Measurements from ENCODE around the gene DCDC2.
"Not testable (repeated sequence)": the region's sequence is repeated elsewhere in the genome, so short reads cannot be mapped to it uniquely, and the experiment has no call there.

DCDC2 gene

DNA sequence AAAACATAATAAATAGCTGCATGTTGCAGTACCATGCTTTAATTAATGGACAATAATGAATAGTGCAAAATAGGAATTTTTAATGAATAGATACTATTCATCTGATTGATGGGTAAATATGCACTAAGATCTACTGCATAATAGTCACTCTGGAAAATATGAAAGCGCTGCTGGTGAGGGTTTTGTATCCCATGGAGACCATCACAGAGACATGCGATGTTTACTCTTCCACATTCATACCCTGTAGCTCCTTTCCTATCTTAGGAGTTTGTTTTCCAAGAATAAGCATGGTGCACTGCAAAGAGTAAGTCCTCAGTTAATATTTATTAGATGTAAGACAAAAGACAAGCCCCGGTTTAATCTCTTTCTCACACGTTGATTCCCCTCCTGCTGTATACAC lies 150.4 kb downstream of the DCDC2 start:
- DNase-seq = no peak

GRCh38 chr6:24205020-24205492 lies 152.8 kb downstream of the DCDC2 start:
- no peak for DNase-seq

GRCh38 chr6:24204113-24204512 lies 153.7 kb downstream of the DCDC2 start:
- not testable (repeated sequence) for DNase-seq

DNA sequence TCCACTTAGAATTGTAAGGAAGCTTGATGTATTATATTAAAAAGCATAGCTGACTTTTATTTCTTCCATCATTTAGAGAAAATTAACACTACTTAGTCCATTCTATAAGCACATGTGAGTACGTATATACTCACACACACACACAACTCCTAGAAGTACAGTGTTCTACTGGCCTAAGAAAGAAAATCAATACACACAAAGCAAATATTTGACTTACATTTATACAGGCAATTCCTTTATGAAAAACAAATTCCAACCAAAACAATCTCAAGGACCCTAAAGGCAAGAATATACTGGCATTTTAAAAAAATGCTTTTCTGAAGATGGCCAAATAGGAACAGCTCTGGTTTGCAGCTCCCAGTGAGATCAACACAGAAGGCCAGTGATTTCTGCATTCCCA lies 160.0 kb downstream of the DCDC2 start:
- no peak for DNase-seq

- DNase-seq = no peak
Observed at GRCh38 chr6:24195836-24196597, 161.8 kb downstream of the DCDC2 start.

- no peak for DNase-seq
Observed at GRCh38 chr6:24194978-24195700, 162.7 kb downstream of the DCDC2 start.

DNA sequence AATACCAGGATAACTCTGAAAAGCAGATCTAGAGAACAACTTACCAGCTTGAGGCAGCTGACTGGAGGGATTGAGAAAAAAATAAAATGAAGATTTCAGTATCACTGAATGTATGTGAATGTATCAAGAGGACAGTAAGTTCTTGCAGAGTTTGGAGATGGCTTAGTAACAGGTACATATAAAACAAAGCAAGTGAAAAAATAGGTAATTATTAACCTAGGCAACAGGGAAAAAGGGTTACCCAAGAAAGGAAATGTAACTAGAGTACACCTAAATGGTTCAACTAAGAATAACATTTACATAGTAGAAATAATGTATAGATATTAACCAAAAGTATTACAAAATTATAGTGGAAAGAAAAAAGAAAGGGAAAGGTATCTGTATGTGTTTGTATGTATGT lies 164.5 kb downstream of the DCDC2 start:
- no peak for DNase-seq

- DNase-seq = no peak
Observed at GRCh38 chr6:24191346-24191745, 166.5 kb downstream of the DCDC2 start.

- DNase-seq = no peak
Observed at GRCh38 chr6:24188578-24189080, 169.2 kb downstream of the DCDC2 start.

GRCh38 chr6:24187965-24188577 lies 169.8 kb downstream of the DCDC2 start:
- DNase-seq = no peak

- DNase-seq = no peak
Observed at GRCh38 chr6:24186349-24186748, 171.5 kb downstream of the DCDC2 start.

- DNase-seq = no peak
Observed at GRCh38 chr6:24183584-24183983, 174.3 kb downstream of the DCDC2 start.

DNA sequence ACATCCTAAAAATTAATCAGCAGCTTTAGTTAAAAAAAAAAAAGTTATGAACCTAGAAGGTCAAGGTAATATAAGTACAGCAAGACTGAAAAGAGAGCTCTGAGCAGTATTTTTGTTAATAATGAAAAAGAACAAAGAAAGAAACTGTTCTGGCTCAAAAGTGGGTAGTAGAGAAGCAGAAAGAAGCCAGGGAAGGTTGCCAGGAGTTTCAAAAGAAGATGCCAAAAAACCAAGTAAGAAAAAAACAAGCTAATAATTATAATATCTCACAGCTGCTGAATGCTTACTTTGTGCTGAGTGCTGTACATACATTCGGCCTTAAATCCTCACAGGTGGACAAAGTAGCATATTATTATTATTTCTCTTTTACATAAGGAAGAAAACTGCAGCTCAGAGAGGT lies 200.0 kb downstream of the DCDC2 start:
- DNase-seq = no peak

DNA sequence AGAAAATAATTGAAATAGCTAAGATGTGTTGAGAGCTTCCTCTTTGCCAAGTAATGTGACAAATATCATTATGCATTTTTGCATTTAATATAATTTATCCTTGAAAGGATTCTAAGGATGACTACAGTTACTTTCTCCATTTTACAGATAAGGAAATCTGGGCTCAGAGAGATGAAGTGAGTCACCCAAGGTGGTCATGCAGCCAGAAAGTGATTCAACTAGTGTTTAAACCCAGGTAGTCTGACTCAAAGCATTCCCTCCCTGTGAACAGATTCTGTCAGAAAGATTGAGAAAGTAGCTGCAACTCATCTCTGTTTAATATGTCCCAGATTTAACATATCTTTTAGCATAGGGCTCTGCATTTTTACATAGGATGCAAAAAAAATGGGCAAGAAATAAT lies 203.7 kb downstream of the DCDC2 start:
- no peak for DNase-seq

DNA sequence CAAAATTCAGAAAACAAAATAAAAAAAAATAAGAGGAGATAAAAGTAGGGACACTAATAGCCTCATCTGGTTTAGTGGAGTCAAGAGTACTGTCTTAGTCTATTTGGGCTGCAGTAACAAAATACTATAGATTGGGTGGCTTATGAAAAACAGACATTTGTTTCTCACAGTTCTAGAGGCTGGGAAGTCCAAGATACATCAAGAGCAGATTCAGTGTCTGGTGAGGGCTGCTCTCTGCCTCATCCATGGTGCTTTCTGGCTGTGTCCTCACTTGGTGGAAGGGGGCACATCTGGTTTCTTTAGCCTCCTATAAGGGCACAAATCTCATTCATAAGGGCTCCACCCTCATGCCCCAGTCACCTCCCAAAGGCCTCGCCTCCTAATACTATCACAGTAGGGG lies 205.8 kb downstream of the DCDC2 start:
- DNase-seq = no peak

DNA sequence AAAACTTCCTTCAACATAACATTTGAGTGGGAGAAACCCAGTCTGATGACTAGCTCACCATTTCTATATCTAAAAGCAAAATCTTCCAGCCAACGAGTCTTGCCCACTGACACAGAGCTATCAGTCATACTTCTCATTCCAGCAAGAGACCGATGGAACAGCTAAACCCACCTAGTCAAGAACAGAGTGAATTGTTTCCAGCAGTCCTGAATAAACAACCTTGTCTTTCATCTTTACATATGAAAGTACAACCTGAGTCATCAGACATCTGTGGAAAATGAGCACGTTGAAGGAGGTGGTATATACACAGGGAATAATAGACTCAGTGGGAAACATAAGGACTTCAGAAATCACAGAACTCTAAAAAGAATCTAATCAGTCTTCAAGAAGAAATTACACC lies 208.0 kb downstream of the DCDC2 start:
- DNase-seq = no peak

- no peak for DNase-seq
Observed at GRCh38 chr6:24149296-24149695, 208.6 kb downstream of the DCDC2 start.

- DNase-seq = no peak
Observed at GRCh38 chr6:24148684-24149083, 209.2 kb downstream of the DCDC2 start.

DNA sequence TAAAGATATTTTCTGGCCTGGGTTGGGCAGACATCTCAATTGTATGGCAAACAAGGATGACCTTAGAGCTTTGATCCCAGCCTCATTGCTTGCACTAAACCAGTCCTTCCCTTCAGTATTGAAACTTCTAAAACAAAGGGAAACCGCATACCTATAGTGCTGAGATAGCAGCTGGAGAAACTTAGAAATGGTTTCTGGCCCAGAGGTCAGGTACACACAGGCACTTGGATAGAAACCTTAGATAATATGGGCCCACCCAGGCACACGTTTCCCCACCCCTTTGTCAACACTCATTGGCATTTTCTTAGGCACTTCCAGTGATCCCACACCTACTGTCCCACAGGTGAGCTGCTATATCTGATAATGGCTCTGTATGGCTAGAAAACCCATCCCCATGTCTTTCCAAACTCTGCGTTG lies 209.7 kb downstream of the DCDC2 start:
- DNase-seq = no peak

DNA sequence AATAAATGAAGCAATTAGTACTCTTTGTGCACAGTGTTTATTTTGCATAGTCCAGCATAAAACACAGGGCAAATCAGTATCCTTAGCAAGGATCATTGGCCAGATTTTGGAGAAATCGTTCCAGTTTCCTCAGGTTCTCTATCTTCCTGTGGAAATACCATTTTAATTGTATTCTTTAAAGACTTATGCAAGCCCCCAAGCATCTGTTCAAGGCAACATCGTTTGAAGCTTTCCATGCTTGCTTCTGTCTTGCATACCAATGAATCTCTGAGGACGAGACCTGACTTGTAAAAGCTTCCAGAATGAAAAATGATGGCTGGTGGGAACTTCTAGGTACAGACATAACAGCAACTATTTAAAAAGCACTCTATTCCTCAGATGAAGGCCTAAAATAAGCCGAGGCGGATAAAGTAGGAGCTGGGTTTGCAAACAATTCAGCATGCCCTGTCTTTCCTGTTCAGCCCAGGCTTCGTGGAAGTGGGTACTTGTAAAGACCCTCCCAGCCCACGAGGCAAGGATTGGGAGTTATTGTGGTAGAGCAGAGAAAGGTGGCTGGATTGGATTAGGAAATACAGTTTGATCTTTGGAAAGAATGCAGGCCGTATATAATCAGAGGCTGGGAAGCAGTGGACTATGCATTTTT lies 210.2 kb downstream of the DCDC2 start:
- DNase-seq = no peak

DNA sequence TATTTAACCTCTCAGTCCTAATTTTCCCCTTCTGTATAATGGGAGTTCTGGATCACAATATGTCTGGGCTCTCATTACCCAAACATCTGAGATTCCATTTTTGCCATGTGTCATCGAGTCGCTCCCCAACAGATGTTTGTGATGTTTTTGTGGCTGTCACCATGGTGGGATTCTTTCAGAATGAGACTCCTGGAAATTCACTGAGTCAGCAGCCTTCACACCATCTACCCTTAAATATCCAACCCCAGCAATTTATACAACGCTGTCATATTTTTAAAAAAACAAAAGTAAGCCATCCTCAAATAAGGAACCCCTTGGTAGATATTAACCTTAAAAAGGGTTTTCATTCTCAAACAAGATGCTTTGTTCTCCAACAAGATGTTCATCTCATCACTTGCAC lies 211.0 kb downstream of the DCDC2 start:
- no peak for DNase-seq

DNA sequence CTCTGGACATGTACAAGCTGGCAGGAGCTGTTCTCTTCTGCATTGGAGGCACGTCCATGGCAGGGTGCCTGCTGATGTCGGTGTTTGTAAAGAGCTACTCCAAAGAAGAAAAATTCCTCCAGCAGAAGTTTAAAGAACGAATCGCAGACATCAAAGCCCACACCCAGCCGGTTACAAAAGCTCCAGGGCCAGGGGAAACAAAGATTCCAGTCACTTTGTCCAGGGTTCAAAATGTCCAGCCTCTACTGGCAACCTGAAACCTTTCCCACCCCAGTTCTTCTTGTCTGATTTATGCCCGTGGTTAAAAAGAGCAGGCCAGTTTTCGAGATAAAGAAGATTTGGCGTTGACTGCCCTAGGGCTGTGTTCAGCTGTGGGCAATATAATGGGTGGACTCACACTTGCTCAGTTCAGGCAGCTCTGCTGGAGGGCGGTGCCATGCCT lies 212.1 kb downstream of the DCDC2 start:
- DNase-seq = no peak

GRCh38 chr6:24142733-24143132 lies 215.1 kb downstream of the DCDC2 start:
- not testable (repeated sequence) for DNase-seq
